ENCODE data around the gene DNAJB1.

- TF ChIP-seq POLR2AphosphoS5 (IDR thresholded peaks at IDR 0.05; ENCODE audit: low read depth, low read length) (peak; percentile 86), POU2F2 (IDR thresholded peaks at IDR 0.05; ENCODE audit: low read depth, low read length) (peak; percentile 76), POLR2A (IDR thresholded peaks at IDR 0.05; ENCODE audit: low read depth, low read length) (peak; percentile 94), SPI1 (IDR thresholded peaks at IDR 0.05; ENCODE audit: low read depth, low read length) (no peak)
Observed at GRCh38 chr19:14517840-14518505, at the start of gene DNAJB1.

Data from GM12891 (cell line).